Measurements from ENCODE around the gene TUBA3C. TPM values are rescaled to one million over a fixed set of nuclear protein-coding genes. Genes with fewer than 3 reads are reported as not detected.

The TUBA3C gene
- polyA plus RNA-seq, 12 donors = not detected

GRCh38 chr13:19169496-19169895 is 12.1 kb downstream of the TUBA3C start:
- no peak for DNase-seq

GRCh38 chr13:19161308-19161707 is 20.3 kb downstream of the TUBA3C start:
- DNase-seq = no peak

GRCh38 chr13:19159761-19160420 is 21.7 kb downstream of the TUBA3C start:
- DNase-seq = no peak

GRCh38 chr13:19159181-19159580 is 22.4 kb downstream of the TUBA3C start:
- no peak for DNase-seq

- DNase-seq = no peak
Observed at GRCh38 chr13:19158526-19159174, 23.0 kb downstream of the TUBA3C start.

GRCh38 chr13:19158006-19158405 is 23.6 kb downstream of the TUBA3C start:
- DNase-seq = no peak

- no peak for DNase-seq
Observed at GRCh38 chr13:19157461-19157860, 24.2 kb downstream of the TUBA3C start.

GRCh38 chr13:19156013-19156825 is 25.4 kb downstream of the TUBA3C start:
- no peak for DNase-seq

GRCh38 chr13:19155321-19155861 is 26.2 kb downstream of the TUBA3C start:
- no peak for DNase-seq

- DNase-seq = no peak
Observed at GRCh38 chr13:19154843-19155242, 26.8 kb downstream of the TUBA3C start.

GRCh38 chr13:19153782-19154450 is 27.7 kb downstream of the TUBA3C start:
- DNase-seq = no peak

- DNase-seq = no peak
Observed at GRCh38 chr13:19152403-19152802, 29.2 kb downstream of the TUBA3C start.

GRCh38 chr13:19151581-19152263 is 29.9 kb downstream of the TUBA3C start:
- no peak for DNase-seq

- no peak for DNase-seq
Observed at GRCh38 chr13:19150712-19151228, 30.9 kb downstream of the TUBA3C start.

GRCh38 chr13:19150226-19150625 is 31.4 kb downstream of the TUBA3C start:
- no peak for DNase-seq

GRCh38 chr13:19148561-19148960 is 33.1 kb downstream of the TUBA3C start:
- no peak for DNase-seq
